NOMO-1 treated with DMSO at 0.1 percent for 48 hours (cell line): ENCODE measurements around the gene PNMA1.

Experiments used
- DNase-seq: peaks from one replicate; lab custom pipeline; 2025; ENCODE audit not compliant: unreplicated experiment; lab: John Stamatoyannopoulos, UW

PNMA1 gene

DNA sequence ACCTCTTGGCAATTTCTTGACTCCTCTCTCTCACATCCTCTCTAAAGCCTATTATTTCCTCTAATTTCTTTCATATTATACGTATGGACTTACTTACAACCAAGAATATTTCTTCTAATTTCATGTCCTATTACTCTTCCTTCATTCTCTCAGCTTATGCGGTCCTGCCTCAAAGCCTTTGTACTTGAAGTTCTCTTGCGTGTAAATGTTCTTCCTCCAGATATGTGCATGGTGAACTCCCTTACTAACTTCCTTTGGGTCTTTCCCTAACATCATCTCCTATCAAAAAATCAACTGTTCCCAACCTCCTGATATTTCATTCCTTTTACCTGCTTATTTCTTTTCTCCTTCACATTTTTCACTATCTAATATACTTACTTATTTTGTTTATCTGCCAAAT is 46.3 kb downstream of the PNMA1 start:
- no peak for DNase-seq

DNA sequence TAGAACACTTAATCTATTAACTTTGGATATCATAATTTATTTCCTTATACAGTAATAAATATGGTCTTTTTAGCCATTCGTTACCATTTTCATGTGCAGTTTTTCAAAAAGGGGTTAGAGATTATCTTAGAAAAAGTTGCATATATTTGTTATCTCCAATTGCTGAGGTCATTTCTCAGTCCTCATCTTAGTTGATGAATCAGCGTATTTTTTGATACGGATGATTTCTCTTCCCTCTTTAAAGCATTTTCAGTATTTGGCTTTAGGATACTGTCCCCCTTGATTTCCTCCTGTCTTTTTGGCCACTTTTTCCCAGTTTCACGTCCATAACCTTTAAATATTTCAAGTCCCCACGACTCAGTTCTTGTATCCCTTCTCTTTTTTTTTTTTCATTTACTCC is 47.6 kb downstream of the PNMA1 start:
- DNase-seq, result no peak

GRCh38 chr14:73665130-73665529 is 49.1 kb downstream of the PNMA1 start:
- no peak for DNase-seq

DNA sequence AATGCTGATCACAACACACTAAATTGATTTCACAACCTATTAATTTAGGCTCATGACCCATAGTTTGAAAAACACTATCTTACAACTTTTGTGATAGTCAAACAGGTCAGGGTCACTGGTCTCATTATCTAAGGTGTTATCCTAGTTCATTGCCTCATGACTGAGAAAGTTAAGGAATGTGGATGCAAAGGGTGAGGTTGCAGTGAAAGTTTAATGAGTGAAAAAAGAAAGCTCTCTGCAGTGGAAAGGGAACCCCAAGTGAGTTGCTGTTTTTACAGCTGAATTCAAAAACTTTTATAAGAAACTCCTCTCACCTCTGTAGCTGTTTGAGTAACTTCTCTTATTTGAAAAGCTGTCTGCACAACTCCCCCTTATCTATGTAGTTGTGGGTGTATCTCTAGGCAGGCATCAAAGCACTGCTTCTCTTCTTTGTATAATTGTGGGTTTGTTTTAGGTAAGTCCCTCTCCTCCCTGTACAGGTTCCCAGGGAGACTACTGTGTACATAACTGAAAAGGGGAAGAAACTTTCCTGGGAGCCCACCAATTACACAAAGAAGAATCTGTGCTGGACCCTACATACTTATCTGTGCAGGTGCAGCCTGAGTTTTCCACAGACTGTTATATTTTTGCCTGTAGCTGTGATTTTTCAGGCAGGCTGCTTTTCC is 50.5 kb downstream of the PNMA1 start:
- DNase-seq, result no peak

DNA sequence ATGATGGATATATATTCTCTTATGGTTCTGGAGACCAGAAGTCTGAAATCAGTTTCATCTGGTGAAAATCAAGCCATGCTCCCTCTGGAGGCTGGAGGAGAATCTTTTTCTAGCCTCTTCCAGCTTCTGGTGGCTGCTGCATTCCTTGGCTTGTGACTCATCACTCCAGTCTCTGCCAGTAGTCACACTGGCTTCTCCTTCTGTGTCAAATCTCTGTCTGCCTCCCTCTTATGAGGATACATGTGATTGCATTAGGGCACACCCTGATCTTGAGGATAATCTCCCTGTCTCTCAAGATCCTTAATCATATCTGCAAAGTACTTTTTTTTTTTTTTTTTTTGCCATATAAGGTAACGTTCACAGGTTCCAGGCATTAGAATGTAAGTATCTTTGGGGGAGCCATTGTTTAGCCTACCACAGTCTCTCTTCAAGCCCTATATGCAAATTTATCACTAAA is 51.7 kb downstream of the PNMA1 start:
- DNase-seq, result no peak

DNA sequence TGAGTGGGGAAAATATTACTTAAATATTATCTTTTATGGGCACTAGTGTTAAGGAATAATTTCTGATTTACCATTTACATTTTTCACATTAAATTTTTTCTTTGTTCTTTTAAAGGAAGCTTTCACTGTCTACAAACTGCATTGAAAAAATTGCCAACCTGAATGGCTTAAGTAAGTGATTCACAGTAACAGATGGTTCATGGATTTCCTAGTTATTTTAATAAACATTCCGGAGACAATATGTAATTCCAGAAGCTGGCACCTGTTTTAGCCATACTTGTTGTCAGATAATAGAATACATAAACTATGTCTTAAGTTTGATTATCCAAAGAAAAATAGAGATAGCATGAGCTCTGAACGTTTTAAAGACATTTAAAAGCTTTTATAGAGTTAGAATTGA is 52.3 kb downstream of the PNMA1 start:
- DNase-seq, result no peak
